ENCODE results near the gene PSAT1. TPM values are rescaled to one million over a fixed set of nuclear protein-coding genes. Genes with fewer than 3 reads are reported as not detected.

The PSAT1 gene
- total and polyA plus RNA-seq, 2 of the 13 experiments (the other 11 are each of a cell fraction or from before 2014, with no cell fraction given): 135 to 229 TPM

DNA sequence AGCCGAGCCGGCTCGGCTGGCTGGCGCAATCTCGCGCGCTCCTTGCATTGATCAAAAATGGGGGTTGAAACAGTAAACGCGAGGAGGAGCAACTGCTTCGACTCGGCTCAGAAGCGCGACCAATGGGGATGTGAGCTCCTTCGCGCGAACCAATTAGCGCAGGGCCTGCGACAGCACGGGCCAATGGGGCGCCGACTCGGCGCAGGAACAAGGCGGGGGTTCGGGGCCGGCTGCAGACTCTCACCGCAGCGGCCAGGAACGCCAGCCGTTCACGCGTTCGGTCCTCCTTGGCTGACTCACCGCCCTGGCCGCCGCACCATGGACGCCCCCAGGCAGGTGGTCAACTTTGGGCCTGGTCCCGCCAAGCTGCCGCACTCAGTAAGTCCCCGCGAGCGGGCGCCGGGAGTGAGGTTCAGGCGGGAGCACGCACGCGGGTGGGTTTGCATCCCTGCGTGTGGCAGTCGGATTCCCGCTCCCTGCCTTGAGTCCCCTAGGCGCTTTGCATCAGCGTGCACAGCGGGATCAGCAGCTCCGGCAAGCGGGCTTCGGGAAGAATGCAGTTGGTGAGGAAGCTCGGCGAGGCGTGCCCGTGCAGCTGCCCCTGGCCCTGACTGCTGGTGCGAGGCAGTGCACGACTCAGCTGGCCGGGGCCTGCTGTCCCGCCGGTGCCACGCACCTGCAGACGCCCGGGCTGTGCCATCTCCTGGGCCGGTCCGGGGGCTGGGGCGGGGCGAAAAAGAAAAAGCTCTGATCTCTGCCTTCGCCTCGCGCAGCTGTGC lies at the start of gene PSAT1 (continued):
- TF ChIP-seq, protein P1, sequence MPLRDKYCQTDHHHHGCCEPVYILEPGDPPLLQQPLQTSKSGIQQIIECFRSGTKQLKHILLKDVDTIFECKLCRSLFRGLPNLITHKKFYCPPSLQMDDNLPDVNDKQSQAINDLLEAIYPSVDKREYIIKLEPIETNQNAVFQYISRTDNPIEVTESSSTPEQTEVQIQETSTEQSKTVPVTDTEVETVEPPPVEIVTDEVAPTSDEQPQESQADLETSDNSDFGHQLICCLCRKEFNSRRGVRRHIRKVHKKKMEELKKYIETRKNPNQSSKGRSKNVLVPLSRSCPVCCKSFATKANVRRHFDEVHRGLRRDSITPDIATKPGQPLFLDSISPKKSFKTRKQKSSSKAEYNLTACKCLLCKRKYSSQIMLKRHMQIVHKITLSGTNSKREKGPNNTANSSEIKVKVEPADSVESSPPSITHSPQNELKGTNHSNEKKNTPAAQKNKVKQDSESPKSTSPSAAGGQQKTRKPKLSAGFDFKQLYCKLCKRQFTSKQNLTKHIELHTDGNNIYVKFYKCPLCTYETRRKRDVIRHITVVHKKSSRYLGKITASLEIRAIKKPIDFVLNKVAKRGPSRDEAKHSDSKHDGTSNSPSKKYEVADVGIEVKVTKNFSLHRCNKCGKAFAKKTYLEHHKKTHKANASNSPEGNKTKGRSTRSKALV (CRISPR knock-in tag; IDR thresholded peaks at IDR 0.05): 0 out of 2 replicates have a peak, but pooled peaks have one; percentile 69
- TF ChIP-seq ARNTL (CRISPR knock-in tag; IDR thresholded peaks at IDR 0.05): no peak
- TF ChIP-seq BORCS8-MEF2B (CRISPR knock-in tag; IDR thresholded peaks at IDR 0.05): peak; percentile 76; the same call in 1 of the 2 replicates
- TF ChIP-seq, protein P2, sequence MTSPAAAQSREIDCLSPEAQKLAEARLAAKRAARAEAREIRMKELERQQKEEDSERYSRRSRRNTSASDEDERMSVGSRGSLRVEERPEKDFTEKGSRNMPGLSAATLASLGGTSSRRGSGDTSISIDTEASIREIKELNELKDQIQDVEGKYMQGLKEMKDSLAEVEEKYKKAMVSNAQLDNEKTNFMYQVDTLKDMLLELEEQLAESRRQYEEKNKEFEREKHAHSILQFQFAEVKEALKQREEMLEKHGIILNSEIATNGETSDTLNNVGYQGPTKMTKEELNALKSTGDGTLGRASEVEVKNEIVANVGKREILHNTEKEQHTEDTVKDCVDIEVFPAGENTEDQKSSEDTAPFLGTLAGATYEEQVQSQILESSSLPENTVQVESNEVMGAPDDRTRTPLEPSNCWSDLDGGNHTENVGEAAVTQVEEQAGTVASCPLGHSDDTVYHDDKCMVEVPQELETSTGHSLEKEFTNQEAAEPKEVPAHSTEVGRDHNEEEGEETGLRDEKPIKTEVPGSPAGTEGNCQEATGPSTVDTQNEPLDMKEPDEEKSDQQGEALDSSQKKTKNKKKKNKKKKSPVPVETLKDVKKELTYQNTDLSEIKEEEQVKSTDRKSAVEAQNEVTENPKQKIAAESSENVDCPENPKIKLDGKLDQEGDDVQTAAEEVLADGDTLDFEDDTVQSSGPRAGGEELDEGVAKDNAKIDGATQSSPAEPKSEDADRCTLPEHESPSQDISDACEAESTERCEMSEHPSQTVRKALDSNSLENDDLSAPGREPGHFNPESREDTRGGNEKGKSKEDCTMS (CRISPR knock-in tag; conservative IDR thresholded peaks at IDR 0.05): no peak
- peak; percentile 67; the same call in 1 of the 2 replicates for TF ChIP-seq KMT2A (CRISPR knock-in tag; IDR thresholded peaks at IDR 0.05)
- TF ChIP-seq GATA4 (IDR thresholded peaks at IDR 0.05; ENCODE audit: borderline replicate concordance, low read depth): no peak; the same call in 1 of the 2 replicates
- no peak for TF ChIP-seq ATM (IDR thresholded peaks at IDR 0.05; ENCODE audit: borderline replicate concordance)
- no peak; the same call in 1 of the 2 replicates for TF ChIP-seq ZNF557 (CRISPR knock-in tag; IDR thresholded peaks at IDR 0.05)
- TF ChIP-seq, protein P3, sequence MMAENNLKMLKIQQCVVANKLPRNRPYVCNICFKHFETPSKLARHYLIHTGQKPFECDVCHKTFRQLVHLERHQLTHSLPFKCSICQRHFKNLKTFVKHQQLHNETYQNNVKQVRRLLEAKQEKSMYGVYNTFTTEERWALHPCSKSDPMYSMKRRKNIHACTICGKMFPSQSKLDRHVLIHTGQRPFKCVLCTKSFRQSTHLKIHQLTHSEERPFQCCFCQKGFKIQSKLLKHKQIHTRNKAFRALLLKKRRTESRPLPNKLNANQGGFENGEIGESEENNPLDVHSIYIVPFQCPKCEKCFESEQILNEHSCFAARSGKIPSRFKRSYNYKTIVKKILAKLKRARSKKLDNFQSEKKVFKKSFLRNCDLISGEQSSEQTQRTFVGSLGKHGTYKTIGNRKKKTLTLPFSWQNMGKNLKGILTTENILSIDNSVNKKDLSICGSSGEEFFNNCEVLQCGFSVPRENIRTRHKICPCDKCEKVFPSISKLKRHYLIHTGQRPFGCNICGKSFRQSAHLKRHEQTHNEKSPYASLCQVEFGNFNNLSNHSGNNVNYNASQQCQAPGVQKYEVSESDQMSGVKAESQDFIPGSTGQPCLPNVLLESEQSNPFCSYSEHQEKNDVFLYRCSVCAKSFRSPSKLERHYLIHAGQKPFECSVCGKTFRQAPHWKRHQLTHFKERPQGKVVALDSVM (CRISPR knock-in tag; IDR thresholded peaks at IDR 0.05): 0 out of 2 replicates have a peak, but pooled peaks have one; percentile 28
- TF ChIP-seq BRD4 (CRISPR knock-in tag; IDR thresholded peaks at IDR 0.05): peak; percentile 64; the same call in 1 of the 2 replicates
- no peak for TF ChIP-seq TBX3 (IDR thresholded peaks at IDR 0.05; ENCODE audit: borderline replicate concordance)
- TF ChIP-seq, protein P4, sequence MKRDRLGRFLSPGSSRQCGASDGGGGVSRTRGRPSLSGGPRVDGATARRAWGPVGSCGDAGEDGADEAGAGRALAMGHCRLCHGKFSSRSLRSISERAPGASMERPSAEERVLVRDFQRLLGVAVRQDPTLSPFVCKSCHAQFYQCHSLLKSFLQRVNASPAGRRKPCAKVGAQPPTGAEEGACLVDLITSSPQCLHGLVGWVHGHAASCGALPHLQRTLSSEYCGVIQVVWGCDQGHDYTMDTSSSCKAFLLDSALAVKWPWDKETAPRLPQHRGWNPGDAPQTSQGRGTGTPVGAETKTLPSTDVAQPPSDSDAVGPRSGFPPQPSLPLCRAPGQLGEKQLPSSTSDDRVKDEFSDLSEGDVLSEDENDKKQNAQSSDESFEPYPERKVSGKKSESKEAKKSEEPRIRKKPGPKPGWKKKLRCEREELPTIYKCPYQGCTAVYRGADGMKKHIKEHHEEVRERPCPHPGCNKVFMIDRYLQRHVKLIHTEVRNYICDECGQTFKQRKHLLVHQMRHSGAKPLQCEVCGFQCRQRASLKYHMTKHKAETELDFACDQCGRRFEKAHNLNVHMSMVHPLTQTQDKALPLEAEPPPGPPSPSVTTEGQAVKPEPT (CRISPR knock-in tag; IDR thresholded peaks at IDR 0.05; ENCODE audit: low read depth): no peak
- TF ChIP-seq KLF13 (CRISPR knock-in tag; IDR thresholded peaks at IDR 0.05): peak; percentile 40; the same call in 1 of the 2 replicates
- TF ChIP-seq, protein P5, sequence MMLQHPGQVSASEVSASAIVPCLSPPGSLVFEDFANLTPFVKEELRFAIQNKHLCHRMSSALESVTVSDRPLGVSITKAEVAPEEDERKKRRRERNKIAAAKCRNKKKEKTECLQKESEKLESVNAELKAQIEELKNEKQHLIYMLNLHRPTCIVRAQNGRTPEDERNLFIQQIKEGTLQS (CRISPR knock-in tag; IDR thresholded peaks at IDR 0.05): no peak; the same call in 1 of the 2 replicates
- no peak for TF ChIP-seq ELF3 (CRISPR knock-in tag; IDR thresholded peaks at IDR 0.05)
- no peak for TF ChIP-seq ZNF549 (CRISPR knock-in tag; IDR thresholded peaks at IDR 0.05)
- TF ChIP-seq, protein P6, sequence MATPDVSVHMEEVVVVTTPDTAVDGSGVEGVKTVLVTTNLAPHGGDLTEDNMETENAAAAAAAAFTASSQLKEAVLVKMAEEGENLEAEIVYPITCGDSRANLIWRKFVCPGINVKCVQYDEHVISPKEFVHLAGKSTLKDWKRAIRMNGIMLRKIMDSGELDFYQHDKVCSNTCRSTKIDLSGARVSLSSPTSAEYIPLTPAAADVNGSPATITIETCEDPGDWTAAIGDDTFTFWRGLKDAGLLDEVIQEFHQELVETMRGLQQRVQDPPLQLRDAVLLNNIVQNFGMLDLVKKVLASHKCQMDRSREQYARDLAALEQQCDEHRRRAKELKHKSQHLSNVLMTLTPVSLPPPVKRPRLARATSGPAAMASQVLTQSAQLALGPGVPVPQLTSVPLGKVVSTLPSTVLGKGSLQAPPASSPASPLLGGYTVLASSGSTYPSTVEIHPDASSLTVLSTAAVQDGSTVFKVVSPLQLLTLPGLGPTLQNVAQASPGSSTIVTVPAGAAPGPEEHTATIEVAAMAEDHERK (CRISPR knock-in tag; IDR thresholded peaks at IDR 0.05; ENCODE audit: low read depth): no peak
- TF ChIP-seq ZFP82 (CRISPR knock-in tag; IDR thresholded peaks at IDR 0.05; ENCODE audit: borderline replicate concordance): no peak; the same call in 1 of the 2 replicates
- TF ChIP-seq HOXA7 (CRISPR knock-in tag; IDR thresholded peaks at IDR 0.05): no peak

All from HepG2 (cell line).